GM12891 (cell line): ENCODE results near the gene PRRG4.
"Not testable (repeated sequence)": the region's sequence is repeated elsewhere in the genome, so short reads cannot be mapped to it uniquely, and the experiment has no call there.

ENCODE experiments used
- DNase-seq: peaks from one replicate; pipeline ENCODE4 v3.0.0; 2011; ENCODE audit warnings: low spot score; ENCODE audit not compliant: insufficient read length
- FAIRE-seq: peaks from 2 replicates; lab custom pipeline; 2011; peaks lifted over from hg19 to GRCh38; lab: Jason Lieb, UNC
- PAX5 ChIP-seq: IDR thresholded peaks from 2 replicates; pipeline ENCODE4 v1.6.1; 2011; ENCODE audit warnings: low read length, moderate library complexity, mild to moderate bottlenecking; ENCODE audit not compliant: insufficient read depth, severe bottlenecking
- POLR2A ChIP-seq: IDR thresholded peaks from 2 replicates; pipeline ENCODE4 v1.6.1; 2011; ENCODE audit warnings: low read depth, low read length, control low read depth
- POLR2AphosphoS5 ChIP-seq: IDR thresholded peaks from 2 replicates; pipeline ENCODE4 v1.6.1; 2011; ENCODE audit warnings: low read depth, low read length, control low read depth
- POU2F2 ChIP-seq: IDR thresholded peaks from 2 replicates; pipeline ENCODE4 v1.6.1; 2011; ENCODE audit warnings: low read depth, mild to moderate bottlenecking, control low read depth, low read length, moderate library complexity
- SPI1 ChIP-seq: IDR thresholded peaks from 2 replicates; pipeline ENCODE4 v1.6.1; 2011; ENCODE audit warnings: low read depth, low read length, control low read depth
- TAF1 ChIP-seq: IDR thresholded peaks from 2 replicates; pipeline ENCODE4 v1.6.1; 2011; ENCODE audit warnings: low read depth, low read length, control low read depth

PRRG4 gene

GRCh38 chr11:32851251-32851650, 21.5 kb downstream of the PRRG4 start:
- no peak for TF ChIP-seq POLR2A
- TF ChIP-seq SPI1: no peak
- no peak for TF ChIP-seq PAX5
- TF ChIP-seq TAF1: no peak
- TF ChIP-seq POU2F2: no peak
- TF ChIP-seq POLR2AphosphoS5: no peak
- FAIRE-seq (no peak), DNase-seq (no peak)

DNA sequence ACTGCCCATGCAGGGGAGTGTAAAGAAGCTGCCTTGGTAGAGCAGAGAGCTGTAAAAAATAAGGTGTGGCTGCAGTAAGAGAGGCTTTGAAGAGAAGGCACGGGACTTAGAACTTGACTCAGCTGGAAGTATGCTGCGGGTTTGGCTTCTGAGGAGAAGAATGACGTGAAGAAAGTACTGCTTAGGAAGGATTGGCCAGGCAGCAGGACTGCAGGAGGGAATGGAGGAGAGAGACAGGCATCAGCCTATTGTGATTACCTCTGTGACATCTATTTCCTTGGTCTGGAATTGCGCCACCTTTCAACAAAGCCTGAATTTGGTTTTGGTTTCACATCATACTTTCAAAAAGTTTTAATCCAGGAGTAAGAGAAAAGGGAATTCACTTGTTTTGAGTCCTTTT, 22.5 kb downstream of the PRRG4 start:
- TF ChIP-seq POLR2AphosphoS5 (no peak), POU2F2 (no peak), POLR2A (no peak), PAX5 (no peak), TAF1 (no peak), SPI1 (no peak)
- no peak for DNase-seq
- FAIRE-seq: peak; percentile 57

DNA sequence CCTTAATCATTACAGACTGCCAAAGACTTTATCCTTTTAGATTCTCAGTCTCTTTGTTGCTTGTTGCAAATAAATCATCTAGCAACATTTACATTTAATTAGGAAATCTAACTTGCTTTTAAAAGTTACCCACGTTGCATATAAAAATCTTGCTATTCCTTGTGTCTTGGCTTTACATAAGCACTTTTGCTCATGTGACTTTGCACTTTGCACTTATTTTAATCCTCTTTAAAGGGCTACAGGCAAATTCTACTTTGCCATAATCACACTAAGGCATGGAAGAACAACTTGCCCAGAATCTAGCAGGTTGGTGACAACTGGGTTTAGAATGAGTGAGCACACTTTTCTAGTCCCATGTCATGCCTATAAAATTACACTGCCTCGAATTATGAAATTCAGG, 25.9 kb downstream of the PRRG4 start:
- no peak for TF ChIP-seq POU2F2
- no peak for TF ChIP-seq POLR2AphosphoS5
- no peak for FAIRE-seq
- no peak for DNase-seq

DNA sequence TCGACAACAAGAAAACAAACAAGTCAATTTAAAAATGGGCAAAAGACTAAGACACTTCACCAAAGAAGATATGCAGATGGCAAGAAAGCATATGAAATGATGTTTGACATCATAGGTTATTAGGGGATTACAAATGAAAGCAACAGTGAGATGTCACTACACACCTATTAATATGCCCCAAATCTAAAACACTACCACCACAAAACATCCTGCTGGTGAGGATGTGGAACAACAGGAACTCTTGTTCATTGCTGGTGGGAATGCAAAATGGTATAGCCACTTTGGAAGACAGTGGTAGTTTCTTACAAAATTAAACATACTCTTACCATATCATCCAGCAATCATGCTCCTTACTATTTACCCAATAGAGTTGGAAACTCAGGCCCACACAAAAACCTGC, 29.0 kb downstream of the PRRG4 start:
- FAIRE-seq (peak; percentile 5), DNase-seq (no peak)
- TF ChIP-seq SPI1: no peak

DNA sequence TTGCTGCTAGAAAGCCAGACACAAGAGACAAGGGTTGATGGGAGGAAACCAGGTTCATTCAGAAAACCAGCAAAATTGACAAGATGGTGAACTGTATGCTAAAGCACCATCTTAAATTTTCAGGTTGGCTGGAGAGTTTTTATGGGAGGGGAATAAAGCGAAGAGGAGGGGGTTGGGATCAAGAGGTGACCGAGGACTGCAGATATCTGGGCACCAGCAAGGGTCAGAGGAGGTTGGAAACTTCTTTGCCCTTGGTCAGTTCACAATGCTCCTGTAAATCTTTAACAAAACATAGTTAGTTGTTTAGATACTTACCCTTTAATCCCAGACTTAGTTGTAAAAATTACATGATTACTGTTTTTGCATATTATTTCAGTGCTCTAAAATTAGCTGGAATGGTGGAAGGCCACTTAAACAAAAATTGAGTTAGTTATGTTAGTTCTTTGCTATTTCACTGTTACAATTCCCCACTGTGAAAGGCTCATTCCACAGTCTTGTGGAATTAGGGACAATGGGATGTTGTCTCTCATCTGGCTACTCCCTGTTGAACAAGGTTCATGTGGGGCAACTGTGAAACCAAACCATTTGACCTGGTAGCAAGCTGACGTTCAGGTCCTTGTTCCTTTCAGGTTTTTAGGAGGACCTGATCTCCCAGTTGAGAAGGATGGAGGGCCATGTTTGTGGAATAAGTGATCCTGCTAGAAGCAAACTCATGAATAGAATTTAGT, 32.3 kb downstream of the PRRG4 start:
- no peak for FAIRE-seq
- no peak for DNase-seq
- no peak for TF ChIP-seq TAF1
- TF ChIP-seq POLR2AphosphoS5: no peak
- no peak for TF ChIP-seq PAX5
- no peak for TF ChIP-seq SPI1
- TF ChIP-seq POU2F2: no peak
- no peak for TF ChIP-seq POLR2A

DNA sequence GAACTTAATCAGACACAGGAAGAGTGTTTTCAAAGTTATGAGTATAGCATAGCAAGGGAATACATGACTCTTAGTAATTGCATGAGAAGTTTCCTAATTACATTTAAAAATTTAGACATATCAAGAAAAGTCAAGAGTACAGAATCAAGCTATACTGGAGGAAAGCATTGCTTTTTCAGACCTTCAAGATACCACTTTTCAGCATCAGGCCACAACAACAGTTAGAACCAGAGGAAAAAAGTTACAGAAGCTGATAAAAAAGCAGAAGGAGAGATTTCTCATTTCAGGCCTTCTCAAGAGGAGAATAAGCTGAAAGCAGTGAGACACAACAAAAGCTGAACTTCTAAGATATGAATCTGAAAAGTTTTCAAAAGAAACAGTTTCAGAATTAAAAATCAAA, 34.8 kb downstream of the PRRG4 start:
- TF ChIP-seq POLR2A: no peak
- TF ChIP-seq PAX5: no peak
- no peak for TF ChIP-seq POU2F2
- TF ChIP-seq TAF1: no peak
- no peak for TF ChIP-seq SPI1
- no peak for TF ChIP-seq POLR2AphosphoS5
- FAIRE-seq (no peak), DNase-seq (no peak)

GRCh38 chr11:32868752-32869151, 39.0 kb downstream of the PRRG4 start:
- DNase-seq, FAIRE-seq: not testable (repeated sequence)

- peak; percentile 35 for FAIRE-seq
- TF ChIP-seq PAX5 (no peak), POU2F2 (no peak)
- DNase-seq: peak; percentile 7
Measured at GRCh38 chr11:32870676-32871075, 40.9 kb downstream of the PRRG4 start.

- no peak for DNase-seq
- no peak for FAIRE-seq
- TF ChIP-seq POLR2AphosphoS5 (no peak), PAX5 (no peak), TAF1 (no peak), SPI1 (no peak), POU2F2 (no peak), POLR2A (no peak)
Measured at GRCh38 chr11:32874132-32874531, 44.4 kb downstream of the PRRG4 start.

- TF ChIP-seq SPI1 (no peak), PAX5 (no peak), TAF1 (no peak), POLR2AphosphoS5 (no peak), POLR2A (no peak), POU2F2 (no peak)
- DNase-seq (no peak), FAIRE-seq (no peak)
Measured at GRCh38 chr11:32881286-32881685, 51.6 kb downstream of the PRRG4 start.
